ENCODE results near the gene MATN1.

DNA sequence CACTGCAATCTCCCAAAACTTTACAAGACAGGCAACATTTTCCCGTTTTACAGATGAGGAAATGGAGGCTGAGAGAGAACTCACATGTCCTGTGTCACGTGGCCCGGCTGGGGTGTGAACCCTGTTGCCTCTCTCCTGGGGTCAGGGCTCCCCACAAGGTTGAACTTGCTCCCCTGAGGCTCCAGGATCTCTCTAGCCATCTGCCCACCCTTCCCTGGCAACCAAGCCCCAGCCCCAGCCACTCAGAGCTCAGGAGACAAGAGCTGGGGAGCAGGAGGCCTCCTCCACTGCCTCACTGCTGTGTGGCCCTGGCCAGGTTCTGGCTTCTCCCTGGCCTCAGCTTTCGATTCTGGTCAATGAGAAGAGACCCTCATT lies 22.4 kb upstream of the MATN1 start:
- TF ChIP-seq, protein P1, sequence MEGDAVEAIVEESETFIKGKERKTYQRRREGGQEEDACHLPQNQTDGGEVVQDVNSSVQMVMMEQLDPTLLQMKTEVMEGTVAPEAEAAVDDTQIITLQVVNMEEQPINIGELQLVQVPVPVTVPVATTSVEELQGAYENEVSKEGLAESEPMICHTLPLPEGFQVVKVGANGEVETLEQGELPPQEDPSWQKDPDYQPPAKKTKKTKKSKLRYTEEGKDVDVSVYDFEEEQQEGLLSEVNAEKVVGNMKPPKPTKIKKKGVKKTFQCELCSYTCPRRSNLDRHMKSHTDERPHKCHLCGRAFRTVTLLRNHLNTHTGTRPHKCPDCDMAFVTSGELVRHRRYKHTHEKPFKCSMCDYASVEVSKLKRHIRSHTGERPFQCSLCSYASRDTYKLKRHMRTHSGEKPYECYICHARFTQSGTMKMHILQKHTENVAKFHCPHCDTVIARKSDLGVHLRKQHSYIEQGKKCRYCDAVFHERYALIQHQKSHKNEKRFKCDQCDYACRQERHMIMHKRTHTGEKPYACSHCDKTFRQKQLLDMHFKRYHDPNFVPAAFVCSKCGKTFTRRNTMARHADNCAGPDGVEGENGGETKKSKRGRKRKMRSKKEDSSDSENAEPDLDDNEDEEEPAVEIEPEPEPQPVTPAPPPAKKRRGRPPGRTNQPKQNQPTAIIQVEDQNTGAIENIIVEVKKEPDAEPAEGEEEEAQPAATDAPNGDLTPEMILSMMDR (conservative IDR thresholded peaks at IDR 0.05; ENCODE audit: low read length): no peak
- no peak for TF ChIP-seq EZH2phosphoT487 (IDR thresholded peaks at IDR 0.05; ENCODE audit: borderline replicate concordance, low read depth, low read length)

All from OCI-LY7 (cell line).